HG03571 (cell line): ENCODE data around the gene NUP188.
"Not testable (repeated sequence)": the region's sequence is repeated elsewhere in the genome, so short reads cannot be mapped to it uniquely, and the experiment has no call there.

Experiments
- ATAC-seq: cut with Tn5 transposase; IDR thresholded peaks from one replicate; pipeline ENCODE4 v1.9.1; 2021; ENCODE audit not compliant: unreplicated experiment

Gene NUP188

GRCh38 chr9:128944966-128945365 is 2.5 kb upstream of the NUP188 start:
- ATAC-seq, result not testable (repeated sequence)

- no peak for ATAC-seq
Measured at GRCh38 chr9:128945798-128946501, 1.5 kb upstream of the NUP188 start.

GRCh38 chr9:128946571-128947276 is 775 bp upstream of the NUP188 start:
- peak; percentile 13 for ATAC-seq

- ATAC-seq, result no peak
Measured at GRCh38 chr9:128947277-128947526, 297 bp upstream of the NUP188 start.

GRCh38 chr9:128961403-128961802 is 13.9 kb downstream of the NUP188 start:
- not testable (repeated sequence) for ATAC-seq

GRCh38 chr9:128969491-128969890 is 22.0 kb downstream of the NUP188 start:
- no peak for ATAC-seq

GRCh38 chr9:128972956-128973355 is 25.5 kb downstream of the NUP188 start:
- ATAC-seq, result no peak

GRCh38 chr9:128979111-128979510 is 31.6 kb downstream of the NUP188 start:
- no peak for ATAC-seq

GRCh38 chr9:128983536-128983935 is 36.0 kb downstream of the NUP188 start:
- no peak for ATAC-seq

GRCh38 chr9:128986671-128987070 is 39.2 kb downstream of the NUP188 start:
- ATAC-seq, result no peak

GRCh38 chr9:128987805-128988204 is 40.3 kb downstream of the NUP188 start:
- no peak for ATAC-seq

- ATAC-seq, result no peak
Measured at GRCh38 chr9:128992995-128993394, 45.5 kb downstream of the NUP188 start.

GRCh38 chr9:128995791-128996190 is 48.3 kb downstream of the NUP188 start:
- no peak for ATAC-seq

- ATAC-seq, result no peak
Measured at GRCh38 chr9:128998462-128998861, 51.0 kb downstream of the NUP188 start.

GRCh38 chr9:128999581-129000206 is 52.2 kb downstream of the NUP188 start:
- no peak for ATAC-seq

GRCh38 chr9:129001504-129002325 is 54.2 kb downstream of the NUP188 start:
- no peak for ATAC-seq

GRCh38 chr9:129002992-129003391 is 55.5 kb downstream of the NUP188 start:
- ATAC-seq, result no peak

GRCh38 chr9:129004173-129004572 is 56.7 kb downstream of the NUP188 start:
- not testable (repeated sequence) for ATAC-seq

- no peak for ATAC-seq
Measured at GRCh38 chr9:129005336-129005997, 58.0 kb downstream of the NUP188 start.

- no peak for ATAC-seq
Measured at GRCh38 chr9:129006328-129007034, 59.0 kb downstream of the NUP188 start.
